Measurements from ENCODE around the gene SYT14. TPM values are rescaled to one million over a fixed set of nuclear protein-coding genes. Genes with fewer than 3 reads are reported as not detected.
"Not testable (repeated sequence)": the region's sequence is repeated elsewhere in the genome, so short reads cannot be mapped to it uniquely, and the experiment has no call there.

SYT14 gene
- total RNA-seq, 1 experiment from 2014 or later, result 12.0 TPM

DNA sequence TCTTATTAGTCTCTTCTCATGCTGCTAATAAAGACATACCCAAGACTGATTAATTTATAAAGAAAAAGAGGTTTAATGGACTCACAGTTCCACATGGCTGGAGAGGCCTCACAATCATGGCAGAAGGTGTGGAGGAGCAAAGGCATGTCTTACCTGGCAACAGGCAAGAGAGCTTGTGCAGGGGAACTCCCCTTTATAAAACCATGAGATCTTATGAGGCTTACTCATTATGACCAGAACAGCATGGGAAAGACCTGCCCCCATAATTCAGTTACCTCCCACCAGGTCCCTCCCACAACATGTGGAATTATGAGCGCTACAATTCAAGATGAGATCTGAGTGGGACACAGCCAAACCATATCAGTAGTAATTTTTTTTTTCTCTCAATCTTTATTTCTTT, 33.2 kb upstream of the SYT14 start:
- H3K4me1 Mint-ChIP-seq; H3K36me3 Mint-ChIP-seq; CTCF ChIA-PET; H3K4me3 Mint-ChIP-seq; DNase-seq (ENCODE audit: low spot score); H3K27ac Mint-ChIP-seq; H3K27me3 Mint-ChIP-seq (ENCODE audit: low read depth); ATAC-seq; POLR2A ChIA-PET: not testable (repeated sequence)
- H3K9me3 Mint-ChIP-seq, result peaks cover 14% of the 10 kb centered on the region; the same call in 1 of the 2 replicates

GRCh38 chr1:209911746-209912145, 26.3 kb upstream of the SYT14 start:
- ATAC-seq (no peak), DNase-seq (ENCODE audit: low spot score) (no peak)
- H3K4me3 Mint-ChIP-seq, result no peak overlapping the region
- peaks cover 13% of the 10 kb centered on the region; the same call in 1 of the 2 replicates for H3K9me3 Mint-ChIP-seq
- POLR2A ChIA-PET, result no interaction called here
- no peaks in the 10 kb centered on the region for H3K4me1 Mint-ChIP-seq
- CTCF ChIA-PET, result no interaction called here
- no peak for TF ChIP-seq E2F1 (CRISPR knock-in tag; IDR thresholded peaks at IDR 0.05)
- TF ChIP-seq PRRX2 (CRISPR knock-in tag; IDR thresholded peaks at IDR 0.05), result no peak
- H3K36me3 Mint-ChIP-seq, result no peaks in the 10 kb centered on the region
- no peak overlapping the region for H3K27ac Mint-ChIP-seq
- no peaks in the 10 kb centered on the region for H3K27me3 Mint-ChIP-seq (ENCODE audit: low read depth)

- H3K9me3 Mint-ChIP-seq, result peaks cover 13% of the 10 kb centered on the region; the same call in 1 of the 2 replicates
- no peak for DNase-seq (ENCODE audit: low spot score)
- no peaks in the 10 kb centered on the region for H3K36me3 Mint-ChIP-seq
- no peaks in the 10 kb centered on the region for H3K27me3 Mint-ChIP-seq (ENCODE audit: low read depth)
- no peak overlapping the region for H3K4me3 Mint-ChIP-seq
- H3K4me1 Mint-ChIP-seq, result no peaks in the 10 kb centered on the region
- no peak for ATAC-seq
- TF ChIP-seq NR3C1 (CRISPR knock-in tag; conservative IDR thresholded peaks at IDR 0.05; ENCODE audit: low read depth) (no peak), SOX15 (CRISPR knock-in tag; IDR thresholded peaks at IDR 0.05) (no peak), ZNF317 (CRISPR knock-in tag; IDR thresholded peaks at IDR 0.05; ENCODE audit: borderline replicate concordance, low read depth) (no peak), E2F1 (CRISPR knock-in tag; IDR thresholded peaks at IDR 0.05) (no peak), RORB (CRISPR knock-in tag; IDR thresholded peaks at IDR 0.05) (no peak), ZBTB21 (CRISPR knock-in tag; IDR thresholded peaks at IDR 0.05; ENCODE audit: borderline replicate concordance) (no peak), MLX (CRISPR knock-in tag; IDR thresholded peaks at IDR 0.05) (no peak), ZNF532 (CRISPR knock-in tag; IDR thresholded peaks at IDR 0.05; ENCODE audit: borderline replicate concordance) (no peak), FOXP1 (CRISPR knock-in tag; IDR thresholded peaks at IDR 0.05; ENCODE audit: borderline replicate concordance) (no peak), ATF6 (CRISPR knock-in tag; IDR thresholded peaks at IDR 0.05) (no peak), E2F4 (CRISPR knock-in tag; IDR thresholded peaks at IDR 0.05; ENCODE audit: borderline replicate concordance, low read depth) (no peak), ZNF423 (CRISPR knock-in tag; IDR thresholded peaks at IDR 0.05) (no peak), NR2C2 (CRISPR knock-in tag; IDR thresholded peaks at IDR 0.05) (no peak), MYBL2 (CRISPR knock-in tag; IDR thresholded peaks at IDR 0.05) (no peak), ELF4 (CRISPR knock-in tag; IDR thresholded peaks at IDR 0.05; ENCODE audit: low read depth) (no peak)
- TF ChIP-seq, protein P1, sequence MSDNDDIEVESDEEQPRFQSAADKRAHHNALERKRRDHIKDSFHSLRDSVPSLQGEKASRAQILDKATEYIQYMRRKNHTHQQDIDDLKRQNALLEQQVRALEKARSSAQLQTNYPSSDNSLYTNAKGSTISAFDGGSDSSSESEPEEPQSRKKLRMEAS (CRISPR knock-in tag; IDR thresholded peaks at IDR 0.05), result no peak
- TF ChIP-seq, protein P2, sequence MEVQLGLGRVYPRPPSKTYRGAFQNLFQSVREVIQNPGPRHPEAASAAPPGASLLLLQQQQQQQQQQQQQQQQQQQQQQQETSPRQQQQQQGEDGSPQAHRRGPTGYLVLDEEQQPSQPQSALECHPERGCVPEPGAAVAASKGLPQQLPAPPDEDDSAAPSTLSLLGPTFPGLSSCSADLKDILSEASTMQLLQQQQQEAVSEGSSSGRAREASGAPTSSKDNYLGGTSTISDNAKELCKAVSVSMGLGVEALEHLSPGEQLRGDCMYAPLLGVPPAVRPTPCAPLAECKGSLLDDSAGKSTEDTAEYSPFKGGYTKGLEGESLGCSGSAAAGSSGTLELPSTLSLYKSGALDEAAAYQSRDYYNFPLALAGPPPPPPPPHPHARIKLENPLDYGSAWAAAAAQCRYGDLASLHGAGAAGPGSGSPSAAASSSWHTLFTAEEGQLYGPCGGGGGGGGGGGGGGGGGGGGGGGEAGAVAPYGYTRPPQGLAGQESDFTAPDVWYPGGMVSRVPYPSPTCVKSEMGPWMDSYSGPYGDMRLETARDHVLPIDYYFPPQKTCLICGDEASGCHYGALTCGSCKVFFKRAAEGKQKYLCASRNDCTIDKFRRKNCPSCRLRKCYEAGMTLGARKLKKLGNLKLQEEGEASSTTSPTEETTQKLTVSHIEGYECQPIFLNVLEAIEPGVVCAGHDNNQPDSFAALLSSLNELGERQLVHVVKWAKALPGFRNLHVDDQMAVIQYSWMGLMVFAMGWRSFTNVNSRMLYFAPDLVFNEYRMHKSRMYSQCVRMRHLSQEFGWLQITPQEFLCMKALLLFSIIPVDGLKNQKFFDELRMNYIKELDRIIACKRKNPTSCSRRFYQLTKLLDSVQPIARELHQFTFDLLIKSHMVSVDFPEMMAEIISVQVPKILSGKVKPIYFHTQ (CRISPR knock-in tag; IDR thresholded peaks at IDR 0.05), result no peak
- CTCF ChIA-PET, result interaction anchor here (1.0 kb wide), 1 partner anchor 12 kb away, joined by 8 read pairs; no protein-coding TSS in a partner anchor
- POLR2A ChIA-PET, result no interaction called here
- H3K27ac Mint-ChIP-seq, result no peak overlapping the region
These were observed 25.7 kb upstream of the SYT14 start for GRCh38 chr1:209912306-209912705.

All from WTC11 (cell line).